Caki2 (cell line): ENCODE measurements around the gene PHF5A. TPM values are rescaled to one million over a fixed set of nuclear protein-coding genes. Genes with fewer than 3 reads are reported as not detected.
"Not testable (repeated sequence)": the region's sequence is repeated elsewhere in the genome, so short reads cannot be mapped to it uniquely, and the experiment has no call there.

Experiments
- DNase-seq: peaks from one replicate; pipeline ENCODE4 v3.0.0-alpha.2; 2015; ENCODE audit warnings: low read depth
- in situ Hi-C: cut with HindIII; loops from 2 replicates; pipeline ENCODE4 v1.10.0; 2016; ENCODE audit warnings: low sequenced_read_pairs, low pct_unique_long_range_greater_than_20kb, mixed read lengths
- total RNA-seq: library from RNA; depleted of rRNA; stranded (reverse); fragments of >200 nt; shearing (Covaris generic); gene quantifications from 2 replicates; pipeline ENCODE4 v1.2.3, GENCODE V29; 2014; ENCODE audit warnings: low replicate concordance

The PHF5A gene
- total RNA-seq, 1 experiment from 2014 or later: 134 TPM

GRCh38 chr22:41461901-41462300 is 6.6 kb downstream of the PHF5A start:
- DNase-seq: no peak
- in situ Hi-C loops: no loop called here

GRCh38 chr22:41460071-41460470 is 8.4 kb downstream of the PHF5A start:
- in situ Hi-C loops, DNase-seq: not testable (repeated sequence)

DNA sequence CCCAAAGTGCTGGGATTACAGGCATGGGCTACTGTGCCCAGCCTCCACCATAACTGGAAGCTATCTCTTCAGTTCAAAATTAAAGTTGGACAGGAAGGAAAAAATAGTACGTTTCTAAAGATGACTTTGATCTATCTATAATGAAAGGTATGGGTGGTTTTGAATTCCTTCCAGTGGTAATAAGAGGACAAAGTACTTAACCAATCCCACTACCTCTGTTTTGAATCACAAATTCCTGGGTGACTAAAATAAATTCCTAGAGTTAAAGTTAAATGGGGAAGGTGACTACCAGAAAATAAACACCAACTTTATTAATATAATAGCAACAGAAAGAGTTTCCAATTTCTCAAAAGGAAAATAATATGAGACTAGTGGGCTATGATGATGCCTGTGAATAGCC is 9.1 kb downstream of the PHF5A start:
- no peak for DNase-seq
- in situ Hi-C loops: no loop called here

GRCh38 chr22:41458161-41458728 is 10.2 kb downstream of the PHF5A start:
- no peak for DNase-seq
- in situ Hi-C loops: no loop called here

- in situ Hi-C loops: no loop called here
- peak; percentile 100 for DNase-seq
Observed at GRCh38 chr22:41448189-41448808, 20.2 kb downstream of the PHF5A start.

DNA sequence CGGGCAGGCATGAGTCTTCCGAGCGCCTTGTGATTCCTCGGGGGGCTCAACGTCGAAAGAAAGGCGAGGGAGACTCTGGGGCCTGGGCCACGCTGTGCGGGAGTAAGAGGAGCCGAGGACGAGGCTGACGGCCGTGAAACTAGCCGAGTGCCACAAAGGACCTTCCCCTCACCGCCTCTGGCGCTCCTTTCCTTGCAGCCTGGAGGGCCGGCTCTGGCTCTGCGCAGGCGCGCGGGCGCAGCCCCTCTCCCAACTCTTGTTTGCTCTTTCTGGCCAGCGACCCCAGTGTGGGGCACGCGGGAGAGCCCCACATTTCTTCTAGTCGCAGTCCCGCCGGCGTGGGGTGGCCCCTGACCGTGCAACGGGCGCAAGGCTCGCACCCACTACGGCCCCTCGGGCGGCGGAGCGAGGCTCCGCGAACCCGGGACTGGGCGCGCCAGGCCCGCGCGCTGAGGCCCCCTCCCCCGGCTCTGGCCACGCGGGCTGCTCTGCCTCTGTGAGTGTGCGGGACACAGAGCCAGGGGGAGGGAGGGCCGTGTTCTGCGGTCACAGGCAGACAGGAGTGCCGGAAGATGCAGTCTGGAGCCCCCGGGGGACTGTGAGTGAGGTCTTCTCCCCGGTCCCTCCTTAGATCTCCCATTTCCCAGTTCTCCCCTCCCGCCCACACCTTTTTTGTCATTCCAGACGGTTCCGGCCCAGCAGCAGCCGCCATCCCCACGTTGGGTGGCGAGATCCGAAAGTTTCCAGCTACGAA is 20.9 kb downstream of the PHF5A start:
- peak; percentile 69 for DNase-seq

DNA sequence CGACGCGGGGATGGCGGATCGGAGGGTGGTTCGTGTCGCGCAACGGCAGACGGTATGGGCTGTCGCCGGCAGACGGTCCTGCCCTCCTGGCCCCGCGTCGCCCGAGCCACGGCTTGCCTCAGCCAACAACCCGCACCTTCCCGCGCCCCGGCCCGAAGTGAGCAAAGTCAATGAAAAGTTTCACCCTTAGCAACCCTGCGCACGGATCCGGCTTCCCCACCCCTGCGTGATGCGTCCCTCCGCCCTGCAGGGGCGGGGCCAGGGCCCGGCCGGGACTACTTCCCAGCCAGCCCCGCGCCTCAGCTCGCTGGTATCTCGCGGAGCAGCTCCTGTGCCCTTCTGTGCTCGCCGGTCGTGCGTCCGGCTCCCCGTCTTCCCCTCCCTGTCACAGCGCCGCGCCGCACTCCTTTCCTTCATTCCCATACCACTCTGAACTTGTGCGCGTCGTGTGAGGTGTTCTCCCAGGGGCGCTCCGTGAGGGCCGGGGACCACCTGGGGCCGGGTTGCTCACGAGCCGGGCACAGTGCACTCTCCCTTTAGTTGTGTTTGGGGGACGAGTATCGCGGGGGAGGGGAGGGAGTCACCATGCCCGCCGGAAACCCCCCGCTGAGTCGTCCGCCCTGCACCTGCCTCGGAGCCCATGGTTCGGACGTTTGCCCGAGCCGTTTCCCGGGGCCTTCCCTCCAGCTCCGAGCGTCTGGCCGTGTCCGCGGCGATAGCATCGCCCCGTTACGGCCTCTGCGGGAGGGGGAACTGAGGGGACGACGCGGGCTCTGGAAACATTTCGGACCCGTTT is 21.7 kb downstream of the PHF5A start, which contains the start of gene TOB2:
Gene TOB2 (minus strand): TSS at position 163 of the 796 bp plus-strand sequence. CDS start 9,456 bp downstream, outside the sequence.
- in situ Hi-C loops: no loop called here
- peak; percentile 95 for DNase-seq

More for the DNA sequence above, 20.9 kb downstream of the PHF5A start:
- in situ Hi-C loops: no loop called here

GRCh38 chr22:41446057-41446501 is 22.4 kb downstream of the PHF5A start:
- no peak for DNase-seq
- in situ Hi-C loops: no loop called here

- in situ Hi-C loops: no loop called here
Observed at GRCh38 chr22:41445129-41446056, 23.1 kb downstream of the PHF5A start.

DNA sequence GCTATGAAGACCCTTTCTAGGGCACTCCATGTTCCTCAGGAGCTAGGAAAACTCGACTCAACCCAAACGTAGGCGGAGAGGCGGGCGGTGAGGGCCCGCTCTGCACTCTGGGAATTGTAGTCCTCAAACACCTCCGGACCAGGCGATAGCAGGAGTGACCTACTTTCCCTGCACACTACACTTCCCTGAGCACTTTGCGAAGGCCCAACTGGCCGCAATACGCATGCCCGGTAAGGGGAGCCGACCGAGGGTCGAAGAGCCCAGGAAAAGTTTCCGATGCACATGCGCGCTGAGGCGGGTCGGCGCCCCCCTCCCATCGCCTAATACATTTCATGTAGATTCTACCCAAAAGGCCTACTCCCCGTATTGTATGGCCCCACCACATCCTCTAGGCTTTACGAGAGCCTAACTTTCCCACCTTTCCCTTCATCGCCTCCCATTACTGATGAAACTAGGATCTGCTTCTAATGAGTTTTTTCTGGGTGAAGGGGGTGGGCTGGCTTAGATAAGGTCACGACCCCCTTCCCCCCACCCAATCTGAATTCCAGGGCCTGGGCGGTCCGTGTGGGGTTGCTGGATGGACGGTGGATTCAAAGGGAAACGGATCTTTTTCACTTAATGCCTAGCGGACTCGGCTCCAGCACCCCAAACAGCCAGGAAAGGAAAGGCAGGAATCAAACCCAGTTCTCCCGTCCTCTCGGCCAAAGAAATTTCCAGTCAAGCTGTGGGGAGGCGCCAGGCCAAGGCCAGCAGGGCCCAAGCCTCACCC is 23.9 kb downstream of the PHF5A start:
- DNase-seq: peak; percentile 95

More at GRCh38 chr22:41445129-41446056, 23.1 kb downstream of the PHF5A start:
- DNase-seq: peak; percentile 46

DNA sequence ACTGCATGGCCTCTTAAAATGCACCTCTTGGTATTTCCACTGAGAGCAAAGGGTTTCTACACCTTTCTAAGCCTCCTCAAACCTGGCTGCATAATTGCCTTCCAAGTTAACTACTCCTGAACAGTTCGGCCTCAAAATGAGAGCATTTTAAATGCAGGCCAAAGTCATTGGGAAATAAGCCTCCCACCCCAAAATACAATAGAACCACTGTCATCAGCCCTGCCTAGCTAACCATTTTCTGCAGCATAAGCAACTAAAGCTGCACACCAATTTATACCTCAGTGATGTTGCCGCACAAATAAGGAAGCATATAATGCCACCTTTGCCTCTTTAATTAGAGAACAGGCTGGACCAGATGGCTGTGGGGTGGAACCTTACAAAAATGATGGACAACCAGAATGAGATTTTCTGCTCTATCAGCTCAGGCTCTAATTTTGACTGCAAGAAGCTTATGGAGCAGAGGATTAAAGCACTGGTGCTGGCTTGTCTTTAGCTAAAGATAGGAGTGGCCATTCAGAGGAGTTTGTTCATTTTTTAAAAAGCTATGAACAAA is 26.2 kb downstream of the PHF5A start:
- in situ Hi-C loops: no loop called here
- DNase-seq: no peak

More for the DNA sequence above, 23.9 kb downstream of the PHF5A start:
- in situ Hi-C loops: no loop called here

GRCh38 chr22:41440511-41440910 is 28.0 kb downstream of the PHF5A start:
- in situ Hi-C loops, DNase-seq: not testable (repeated sequence)

GRCh38 chr22:41437198-41437597 is 31.3 kb downstream of the PHF5A start:
- in situ Hi-C loops: no loop called here
- DNase-seq: no peak

GRCh38 chr22:41436322-41437113 is 32.0 kb downstream of the PHF5A start:
- DNase-seq: no peak
- in situ Hi-C loops: no loop called here

DNA sequence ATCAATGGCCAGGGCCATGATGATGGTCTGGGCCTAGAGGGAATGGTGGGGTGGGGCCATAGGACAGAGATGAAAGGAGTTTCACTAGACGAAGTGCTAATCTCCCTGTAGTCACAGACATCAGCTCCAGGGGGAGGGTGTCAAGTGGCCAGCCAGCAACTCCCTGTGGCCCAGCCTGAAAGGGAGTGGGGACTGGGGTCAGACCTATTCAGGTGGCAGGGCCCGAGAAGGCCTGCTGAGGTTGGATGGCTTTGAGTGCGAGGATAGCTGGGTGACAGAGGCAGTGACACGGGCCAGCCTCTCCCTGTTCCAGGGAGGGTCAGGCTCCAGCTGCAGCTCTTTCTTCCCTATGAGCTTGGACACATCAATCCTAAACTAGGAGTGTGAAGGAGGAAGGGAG is 32.9 kb downstream of the PHF5A start:
- in situ Hi-C loops: no loop called here
- no peak for DNase-seq
